PC-9 (cell line): Measurements from ENCODE around the gene EHBP1. TPM values are rescaled to one million over a fixed set of nuclear protein-coding genes. Genes with fewer than 3 reads are reported as not detected.

Experiments
- BruUV-seq: library from RNA; stranded (reverse); fragments of 400-500 nt; replicated peaks from 2 replicates; lab custom pipeline; 2021; lab: Mats Ljungman, UMichigan
- CTCF ChIA-PET: fragments of 300-600 bp; sonication (Branson Sonifier 250); formaldehyde crosslinking; loops from one replicate; lab custom pipeline; 2022; ENCODE audit warnings: antibody characterized with exemption; lab: Charles Lee
- POLR2A ChIA-PET: fragments of 300-600 bp; sonication (Branson Sonifier 250); formaldehyde crosslinking; loops from one replicate; lab custom pipeline; 2022; ENCODE audit warnings: antibody characterized with exemption; ENCODE audit not compliant: unreplicated experiment; lab: Charles Lee
- DNase-seq, 2 experiments: peaks; one replicate each; pipeline versions ENCODE4 v3.0.0 to v3.0.0-alpha.2; 2015 to 2022; ENCODE audit warnings: mixed read lengths in 1 of 2
- H2AFZ ChIP-seq: fragments of 200-600 bp; sonication (generic); 2 replicates; pipeline ENCODE4 v1.8.1; 2017; ENCODE audit warnings: antibody characterized with exemption
- H3F3A ChIP-seq: fragments of 200-600 bp; sonication (generic); 2 replicates; pipeline ENCODE4 v1.8.1; 2017; ENCODE audit warnings: antibody characterized with exemption, mild to moderate bottlenecking, low read depth; ENCODE audit not compliant: insufficient read depth
- H3K27ac ChIP-seq: fragments of 200-600 bp; sonication (generic); 2 replicates; pipeline ENCODE4 v1.6.1; 2016; ENCODE audit warnings: mixed run types
- H3K27me3 ChIP-seq: fragments of 200-600 bp; sonication (generic); 2 replicates; pipeline ENCODE4 v1.6.1; 2016; ENCODE audit warnings: low read depth, mixed run types; ENCODE audit not compliant: insufficient read depth
- H3K36me3 ChIP-seq: fragments of 200-600 bp; sonication (generic); 2 replicates; pipeline ENCODE4 v1.6.1; 2016; ENCODE audit warnings: low read depth, mixed run types
- H3K4me1 ChIP-seq: fragments of 200-600 bp; sonication (generic); replicated peaks from 2 replicates; pipeline ENCODE4 v1.6.1; 2016; ENCODE audit warnings: mixed run types; ENCODE audit not compliant: insufficient read depth
- H3K4me2 ChIP-seq: fragments of 200-600 bp; sonication (generic); 2 replicates; pipeline ENCODE4 v1.6.1; 2017; ENCODE audit warnings: mixed run types
- H3K4me3 ChIP-seq: fragments of 200-600 bp; sonication (generic); 2 replicates; pipeline ENCODE4 v1.6.1; 2016; ENCODE audit warnings: mixed run types
- H3K79me2 ChIP-seq: fragments of 200-600 bp; sonication (generic); 2 replicates; pipeline ENCODE4 v1.6.1; 2017; ENCODE audit warnings: low read depth, mixed run types
- H3K9me2 ChIP-seq: fragments of 200-600 bp; sonication (generic); 2 replicates; pipeline ENCODE4 v1.8.1; 2017; ENCODE audit warnings: mild to moderate bottlenecking; ENCODE audit not compliant: insufficient read depth
- H3K9me3 ChIP-seq: fragments of 200-600 bp; sonication (generic); 2 replicates; pipeline ENCODE4 v1.8.1; 2016; ENCODE audit warnings: low read depth; ENCODE audit not compliant: insufficient read depth
- H4K20me1 ChIP-seq: fragments of 200-600 bp; sonication (generic); 2 replicates; pipeline ENCODE4 v1.8.1; 2017; ENCODE audit not compliant: insufficient read depth
- CTCF ChIP-seq: fragments of 200-600 bp; sonication (generic); conservative IDR thresholded peaks from 2 replicates; pipeline ENCODE4 v1.6.1; 2017; ENCODE audit warnings: mixed run types, antibody characterized with exemption, mild to moderate bottlenecking, moderate library complexity
- EZH2 ChIP-seq: fragments of 200-600 bp; sonication (generic); IDR thresholded peaks from 2 replicates; pipeline ENCODE4 v1.8.0; 2017; ENCODE audit warnings: antibody characterized with exemption, low read depth
- intact Hi-C: fragments of 100-400 bp; cut with micrococcal nuclease; formaldehyde crosslinking; loops from one replicate; pipeline ENCODE4 v1.10.0; 2022; ENCODE audit not compliant: unreplicated experiment
- total RNA-seq: library from RNA; stranded (reverse); gene quantifications from 2 replicates; pipeline ENCODE4 v1.2.3, GENCODE V29; 2021

The EHBP1 gene
- total RNA-seq, 1 experiment from 2014 or later: 100 TPM

GRCh38 chr2:62660087-62660486 is 45.4 kb upstream of the EHBP1 start:
- ChIA-PET POLR2A (interaction anchor here (0.5 to 0.7 kb wide), 4 partner anchors 45 to 155 kb away, joined by 4 to 17 read pairs (median 6); partner anchors contain the start of gene EHBP1), CTCF (interaction anchor here (1.1 kb wide), 1 partner anchor 203 kb away, joined by 3 read pairs; no protein-coding TSS in a partner anchor)
- Histone ChIP-seq H3K9me3 (peaks cover 9% of the 10 kb centered on the region; the same call in 1 of the 2 replicates), H4K20me1 (no peaks in the 10 kb centered on the region), H3K79me2 (no peaks in the 10 kb centered on the region), H3K27me3 (no peaks in the 10 kb centered on the region), H3K36me3 (no peaks in the 10 kb centered on the region), H3K4me3 (peak overlapping the region; percentile 8; the same call in 1 of the 2 replicates), H3K4me2 (peak overlapping the region; percentile 63), H2AFZ (peak overlapping the region; percentile 26; the same call in 1 of the 2 replicates), H3K4me1 (peaks cover 68% of the 10 kb centered on the region), H3K9me2 (no peaks in the 10 kb centered on the region), H3F3A (peaks cover 24% of the 10 kb centered on the region), H3K27ac (peak overlapping the region; percentile 80)
- DNase-seq: no peak
- intact Hi-C loops: loop anchor here (2.0 kb wide), 2 partner anchors 81 to 153 kb away; partner anchors contain the start of gene TMEM17
- TF ChIP-seq EZH2 (no peak), CTCF (no peak)
- no TSS peak for BruUV-seq

- Histone ChIP-seq H4K20me1 (no peaks in the 10 kb centered on the region), H2AFZ (peak overlapping the region; percentile 60)
These were observed 44.8 kb upstream of the EHBP1 start for GRCh38 chr2:62660582-62661262.

More at GRCh38 chr2:62660582-62661262, 44.8 kb upstream of the EHBP1 start:
- peak overlapping the region; percentile 63 for H3K4me2 ChIP-seq
- H3K4me1 ChIP-seq: peaks cover 62% of the 10 kb centered on the region
- H3K9me3 ChIP-seq: peaks cover 7% of the 10 kb centered on the region; the same call in 1 of the 2 replicates
- CTCF ChIA-PET: interaction anchor here (1.1 kb wide), 1 partner anchor 203 kb away, joined by 3 read pairs; no protein-coding TSS in a partner anchor
- BruUV-seq: no TSS peak
- peak; percentile 51 to 97 for DNase-seq
- no peaks in the 10 kb centered on the region for H3K9me2 ChIP-seq
- TF ChIP-seq CTCF (no peak), EZH2 (no peak)
- peak overlapping the region; percentile 80 for H3K27ac ChIP-seq
- POLR2A ChIA-PET: interaction anchor here (0.7 kb wide), 2 partner anchors 82 to 155 kb away, joined by 5 to 6 read pairs; no protein-coding TSS in a partner anchor
- no peaks in the 10 kb centered on the region for H3K36me3 ChIP-seq
- H3F3A ChIP-seq: peaks cover 23% of the 10 kb centered on the region
- H3K79me2 ChIP-seq: no peaks in the 10 kb centered on the region
- intact Hi-C loops: loop anchor here (1.0 to 2.0 kb wide), 4 partner anchors 12 to 154 kb away; partner anchors contain the start of genes EHBP1 and TMEM17
- no peaks in the 10 kb centered on the region for H3K27me3 ChIP-seq
- H3K4me3 ChIP-seq: peak overlapping the region; percentile 8; the same call in 1 of the 2 replicates
